Inflammatory macrophage treated with lipopolysaccharide for 4 hours (primary cell): ENCODE data around the gene ZNF609.
A peak's percentile ranks its signal among the peaks of the same experiment; 100 is the strongest.
"Not testable (repeated sequence)": the region's sequence is repeated elsewhere in the genome, so short reads cannot be mapped to it uniquely, and the experiment has no call there.

ENCODE experiments used
- DNase-seq: peaks from one replicate; pipeline ENCODE4 v3.0.0-alpha.2; 2020

Gene ZNF609

GRCh38 chr15:64459066-64459781 is 1.2 kb upstream of the ZNF609 start:
- DNase-seq, result no peak

- DNase-seq, result peak; percentile 73
These were observed 644 bp downstream of the ZNF609 start for GRCh38 chr15:64460724-64461720.

GRCh38 chr15:64461721-64462162 is 1.4 kb downstream of the ZNF609 start:
- DNase-seq, result no peak

GRCh38 chr15:64462492-64462891 is 2.1 kb downstream of the ZNF609 start:
- no peak for DNase-seq

GRCh38 chr15:64464276-64465005 is 4.1 kb downstream of the ZNF609 start:
- no peak for DNase-seq

- no peak for DNase-seq
These were observed 6.2 kb downstream of the ZNF609 start for GRCh38 chr15:64466408-64467141.

- DNase-seq, result no peak
These were observed 11.8 kb downstream of the ZNF609 start for GRCh38 chr15:64472161-64472560.

GRCh38 chr15:64474846-64475245 is 14.5 kb downstream of the ZNF609 start:
- DNase-seq, result no peak

GRCh38 chr15:64476550-64476949 is 16.2 kb downstream of the ZNF609 start:
- no peak for DNase-seq

- peak; percentile 44 for DNase-seq
These were observed 18.5 kb downstream of the ZNF609 start for GRCh38 chr15:64478863-64479262.

GRCh38 chr15:64480891-64481290 is 20.5 kb downstream of the ZNF609 start:
- DNase-seq, result peak; percentile 59

- DNase-seq, result no peak
These were observed 23.4 kb downstream of the ZNF609 start for GRCh38 chr15:64483749-64484148.

GRCh38 chr15:64485796-64486195 is 25.4 kb downstream of the ZNF609 start:
- no peak for DNase-seq

- no peak for DNase-seq
These were observed 30.4 kb downstream of the ZNF609 start for GRCh38 chr15:64490598-64491259.

- DNase-seq, result no peak
These were observed 33.3 kb downstream of the ZNF609 start for GRCh38 chr15:64493641-64494040.

- DNase-seq, result not testable (repeated sequence)
These were observed 35.6 kb downstream of the ZNF609 start for GRCh38 chr15:64495968-64496367.

GRCh38 chr15:64500695-64501395 is 40.5 kb downstream of the ZNF609 start:
- no peak for DNase-seq

- no peak for DNase-seq
These were observed 41.0 kb downstream of the ZNF609 start for GRCh38 chr15:64501396-64501715.

- DNase-seq, result no peak
These were observed 41.8 kb downstream of the ZNF609 start for GRCh38 chr15:64502151-64502550.

- DNase-seq, result peak; percentile 54
These were observed 42.2 kb downstream of the ZNF609 start for GRCh38 chr15:64502551-64502950.

GRCh38 chr15:64503197-64503596 is 42.8 kb downstream of the ZNF609 start:
- no peak for DNase-seq
